Measurements from ENCODE around the gene HSPG2.

HSPG2 gene

DNA sequence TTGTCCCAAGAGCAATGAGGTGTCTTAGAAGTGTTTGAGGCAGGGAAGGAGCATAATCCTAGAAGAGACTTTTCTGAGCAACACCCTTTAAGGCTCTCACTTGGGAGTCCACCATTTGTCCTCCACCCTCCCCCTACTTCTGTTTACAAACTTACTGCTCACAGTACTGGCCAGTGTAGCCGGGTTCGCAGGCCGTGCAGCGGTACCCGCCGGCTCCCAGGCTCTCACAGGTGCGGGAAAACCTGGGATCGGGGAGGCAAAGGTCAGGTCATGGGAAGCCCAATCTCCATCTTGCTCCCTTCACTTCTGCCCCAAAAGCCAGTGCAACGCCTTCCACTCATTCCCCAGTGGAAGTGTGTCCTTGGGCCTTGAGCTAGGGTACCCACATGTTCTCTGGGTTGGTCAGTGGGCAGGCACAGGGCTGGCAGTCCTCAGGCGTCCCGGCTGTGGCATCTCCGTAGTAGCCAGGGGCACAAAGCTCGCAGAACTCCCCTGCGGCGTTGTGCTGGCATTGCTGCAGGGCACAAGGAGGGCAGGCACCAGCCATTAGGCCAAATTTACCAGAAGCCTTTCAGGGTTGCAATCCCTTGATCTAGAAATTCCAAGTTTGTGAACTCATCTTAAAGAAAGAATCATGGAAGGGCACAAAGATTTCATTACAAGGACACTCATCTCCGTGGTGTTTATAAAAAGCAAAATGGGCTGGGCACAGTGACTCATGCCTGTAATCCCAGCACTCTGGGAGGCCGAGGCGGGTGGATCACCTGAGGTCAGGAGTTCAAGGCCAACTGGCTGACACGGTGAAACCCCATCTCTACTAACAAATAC, 75.3 kb downstream of the HSPG2 start:
- no peak for FAIRE-seq

DNA sequence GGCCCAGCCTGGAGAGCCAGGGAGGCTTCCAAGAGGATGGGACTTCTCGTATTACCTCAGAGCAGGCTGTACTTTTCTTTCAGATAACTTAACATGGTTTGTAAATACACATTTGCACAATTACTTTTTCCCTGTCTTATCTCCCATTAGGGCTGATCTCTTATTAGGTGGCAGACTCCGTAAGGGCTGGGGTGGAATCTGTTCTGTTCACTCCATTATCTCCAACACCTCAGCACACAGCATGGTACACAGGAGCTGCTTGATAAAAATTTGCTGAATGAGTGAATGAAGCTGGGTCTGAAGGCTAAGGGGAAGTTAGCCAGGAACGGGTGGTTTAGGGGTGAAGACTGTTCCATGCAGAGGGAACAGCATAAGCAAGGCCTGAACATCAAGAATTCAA, 76.1 kb downstream of the HSPG2 start:
- FAIRE-seq: no peak

DNA sequence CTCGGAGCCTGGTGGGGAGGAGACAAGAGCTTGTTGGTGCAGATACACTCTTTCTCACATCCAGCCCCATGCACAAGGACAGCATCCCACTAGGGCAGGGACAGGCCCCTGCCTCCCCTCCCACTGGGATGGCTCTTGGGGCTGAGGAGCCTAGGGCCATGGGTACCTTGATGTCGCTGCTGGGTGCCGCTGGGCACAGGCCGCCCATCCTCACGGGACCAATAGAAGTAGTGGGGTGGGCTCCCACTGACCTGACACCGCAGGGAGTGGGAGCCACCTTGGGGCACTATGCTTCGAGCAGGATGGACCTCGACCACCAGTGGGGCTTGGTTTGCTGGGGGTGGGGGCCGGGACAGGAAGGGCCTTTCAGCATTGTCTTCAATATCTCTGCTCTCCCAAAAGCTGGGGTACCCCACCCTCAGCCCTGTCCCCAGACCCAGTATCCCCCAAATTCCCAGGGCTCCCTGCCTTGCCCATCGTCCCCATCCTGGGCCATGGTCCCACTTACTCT, 77.4 kb downstream of the HSPG2 start:
- no peak for FAIRE-seq

DNA sequence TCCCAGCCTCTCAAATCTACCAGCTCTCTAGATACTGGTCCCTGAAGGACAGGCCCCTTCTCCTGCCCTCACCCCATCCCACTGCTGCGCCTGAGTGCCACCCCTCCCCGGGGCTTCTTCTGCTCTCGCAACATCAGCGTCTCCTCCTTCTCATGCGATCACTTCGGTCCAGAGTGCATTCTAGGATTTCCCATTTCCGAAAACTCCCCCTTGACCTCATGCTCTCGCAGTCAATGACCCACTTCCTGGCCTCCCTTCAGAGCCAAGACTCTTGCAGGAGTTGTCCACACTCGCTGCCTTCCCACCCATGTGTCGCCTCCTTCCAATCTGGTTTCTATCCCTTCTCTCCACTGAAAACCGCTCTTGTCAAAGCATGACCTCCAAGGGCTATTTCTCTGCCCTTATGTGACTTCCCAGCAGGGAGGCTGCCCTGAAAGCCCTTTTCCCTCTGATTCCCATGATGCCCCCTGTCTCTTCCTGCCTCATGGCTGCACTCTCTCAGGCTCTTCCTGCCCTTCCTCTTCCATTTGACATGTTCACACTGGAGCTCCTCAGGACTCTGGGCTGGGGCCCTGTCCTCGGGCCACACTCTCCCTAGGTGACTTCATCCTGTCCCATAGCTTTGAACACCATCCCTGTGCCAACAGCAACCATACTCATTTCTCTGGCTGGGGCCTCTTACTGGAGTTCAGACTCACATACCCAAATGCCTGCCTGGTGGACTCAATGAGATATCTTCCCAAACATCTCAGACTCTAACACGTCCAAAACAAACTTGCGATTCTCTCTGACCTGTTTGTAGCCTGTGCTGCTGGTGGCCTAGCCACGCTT, 79.1 kb downstream of the HSPG2 start:
- no peak for FAIRE-seq

DNA sequence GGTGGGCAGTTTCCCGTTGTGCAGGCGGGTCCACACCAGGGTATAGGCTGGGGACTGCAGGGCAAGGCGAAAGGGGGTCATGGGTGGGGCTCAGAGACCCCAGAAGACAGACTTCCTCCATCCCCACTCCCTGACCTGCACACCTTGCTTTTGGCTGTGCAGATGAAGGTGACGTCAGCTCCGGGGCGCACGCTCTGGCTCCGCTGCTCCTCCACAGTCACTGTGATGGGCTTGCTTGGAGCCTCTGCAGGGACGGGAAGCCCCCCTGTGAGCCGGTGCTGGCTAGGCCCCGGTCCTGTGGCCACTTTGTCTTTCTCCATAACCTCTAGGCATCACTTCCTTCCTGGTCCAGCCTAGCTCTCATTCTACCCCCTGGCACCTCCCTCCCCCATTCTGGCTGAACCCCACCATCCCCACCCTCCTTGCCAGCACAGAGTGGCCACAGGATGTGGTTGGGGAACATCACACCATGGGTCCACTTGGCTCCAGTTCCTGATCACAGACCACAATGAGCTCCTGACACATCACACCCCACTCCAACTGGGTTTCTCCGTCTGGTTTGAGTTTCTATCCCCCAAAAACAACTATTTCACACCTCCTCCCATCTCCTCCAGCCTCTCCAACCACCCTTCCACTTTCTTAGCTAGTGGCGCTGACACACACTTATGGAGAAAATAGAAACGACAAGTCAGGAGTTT, 79.8 kb downstream of the HSPG2 start:
- FAIRE-seq: no peak

DNA sequence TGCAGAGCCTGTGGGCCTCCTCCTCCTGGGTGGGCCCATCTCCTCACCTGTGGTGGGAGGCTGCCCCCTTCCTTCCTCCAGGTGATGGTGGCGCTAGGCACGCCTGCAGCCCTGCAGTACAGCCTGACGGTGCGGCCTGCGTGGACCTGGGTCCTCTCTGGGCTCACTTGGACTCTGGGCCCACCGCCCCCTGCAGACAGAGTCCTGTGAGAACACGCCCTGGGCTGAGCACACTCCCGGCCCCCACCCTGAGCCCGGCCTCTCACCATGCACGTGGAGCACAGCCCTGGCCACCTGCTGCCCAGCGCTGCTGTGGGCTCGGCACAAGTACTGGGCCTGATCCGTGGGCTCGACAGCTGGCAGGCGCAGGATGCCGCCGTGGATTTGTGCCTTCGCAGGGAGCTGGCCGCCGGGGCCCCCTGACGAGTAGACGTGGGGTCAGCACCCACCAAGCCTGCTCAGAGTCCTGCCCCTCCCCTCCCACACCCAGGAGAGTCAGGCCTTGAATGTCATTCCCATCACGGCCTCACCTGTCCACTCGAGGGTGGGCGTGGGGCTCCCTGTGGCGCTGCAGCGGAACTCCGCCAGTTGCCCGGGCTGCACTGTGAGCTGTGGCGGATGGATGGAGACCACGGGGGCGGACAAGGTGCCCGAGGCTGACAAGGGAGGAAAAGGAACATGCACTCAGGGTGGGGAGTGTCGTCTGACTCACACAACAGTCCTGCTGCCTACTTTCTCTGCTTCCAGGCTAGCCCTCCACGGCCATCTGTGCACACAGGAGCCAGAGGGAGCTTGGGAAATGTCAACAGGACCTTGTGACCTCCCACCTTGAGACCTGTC, 81.6 kb downstream of the HSPG2 start:
- FAIRE-seq: no peak

DNA sequence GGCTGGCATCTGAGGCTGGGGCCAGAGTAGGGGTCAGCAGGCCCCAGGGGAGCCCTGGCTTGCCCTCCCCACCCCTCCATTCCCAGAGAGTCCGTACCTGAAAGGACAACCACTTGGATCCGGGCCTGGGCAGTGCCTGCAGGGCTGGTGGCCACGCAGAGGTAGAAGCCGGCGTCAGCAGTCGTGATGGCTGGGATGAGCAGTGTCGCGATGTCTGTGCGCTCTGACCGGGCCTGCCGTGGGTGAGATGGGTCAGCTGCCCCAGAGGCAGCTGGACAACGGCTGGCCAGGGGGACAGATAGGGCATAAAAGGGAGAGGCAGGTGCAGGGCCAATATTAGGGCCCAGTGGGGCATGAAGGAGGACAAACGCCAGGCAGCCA, 82.4 kb downstream of the HSPG2 start:
- FAIRE-seq: no peak

DNA sequence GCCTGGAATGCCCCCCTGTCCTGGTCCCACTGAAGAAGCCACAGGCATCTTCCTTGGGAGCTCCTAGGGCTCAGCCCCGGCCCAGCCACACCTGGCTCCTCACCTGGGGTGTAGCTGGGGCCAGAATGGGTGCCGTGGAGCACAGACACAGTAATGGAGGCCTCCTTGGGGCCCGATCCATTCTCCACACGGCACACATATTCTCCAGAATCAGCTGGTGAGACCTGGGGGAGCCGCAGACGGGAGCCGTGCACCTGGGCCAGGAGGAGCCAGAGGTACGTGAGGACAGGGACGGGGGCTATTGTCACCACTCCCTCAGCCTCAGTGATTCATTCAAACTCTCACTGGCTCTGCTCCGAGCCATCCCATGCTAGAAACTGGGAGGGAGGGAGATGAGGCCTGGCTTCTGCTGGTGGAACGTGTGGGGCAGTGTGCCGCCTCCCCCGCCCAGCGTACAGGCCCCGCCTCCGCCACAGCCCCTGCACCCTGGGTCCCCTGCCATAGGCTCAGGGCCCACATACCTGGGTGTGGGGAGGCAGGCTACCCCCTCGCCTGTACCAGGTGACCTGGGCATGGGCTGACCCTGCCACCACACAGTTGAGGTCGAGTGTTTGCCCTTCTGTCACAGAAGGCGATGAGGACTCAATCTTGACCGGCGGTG, 82.9 kb downstream of the HSPG2 start:
- no peak for FAIRE-seq

DNA sequence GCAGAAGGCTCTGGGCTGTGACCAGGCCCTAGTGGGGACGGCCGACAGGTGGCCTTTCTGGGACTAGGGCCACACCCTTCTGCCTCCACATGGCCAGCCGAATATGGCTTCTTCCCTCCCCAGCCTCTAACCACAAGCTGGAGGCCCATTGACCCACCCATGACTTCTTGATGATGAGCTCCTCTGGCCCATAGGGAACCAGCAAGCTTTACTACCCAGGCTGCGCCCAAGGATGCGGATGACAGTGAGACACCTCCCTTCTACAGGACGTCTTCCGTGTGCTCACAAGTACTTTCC, 84.0 kb downstream of the HSPG2 start:
- FAIRE-seq: no peak

DNA sequence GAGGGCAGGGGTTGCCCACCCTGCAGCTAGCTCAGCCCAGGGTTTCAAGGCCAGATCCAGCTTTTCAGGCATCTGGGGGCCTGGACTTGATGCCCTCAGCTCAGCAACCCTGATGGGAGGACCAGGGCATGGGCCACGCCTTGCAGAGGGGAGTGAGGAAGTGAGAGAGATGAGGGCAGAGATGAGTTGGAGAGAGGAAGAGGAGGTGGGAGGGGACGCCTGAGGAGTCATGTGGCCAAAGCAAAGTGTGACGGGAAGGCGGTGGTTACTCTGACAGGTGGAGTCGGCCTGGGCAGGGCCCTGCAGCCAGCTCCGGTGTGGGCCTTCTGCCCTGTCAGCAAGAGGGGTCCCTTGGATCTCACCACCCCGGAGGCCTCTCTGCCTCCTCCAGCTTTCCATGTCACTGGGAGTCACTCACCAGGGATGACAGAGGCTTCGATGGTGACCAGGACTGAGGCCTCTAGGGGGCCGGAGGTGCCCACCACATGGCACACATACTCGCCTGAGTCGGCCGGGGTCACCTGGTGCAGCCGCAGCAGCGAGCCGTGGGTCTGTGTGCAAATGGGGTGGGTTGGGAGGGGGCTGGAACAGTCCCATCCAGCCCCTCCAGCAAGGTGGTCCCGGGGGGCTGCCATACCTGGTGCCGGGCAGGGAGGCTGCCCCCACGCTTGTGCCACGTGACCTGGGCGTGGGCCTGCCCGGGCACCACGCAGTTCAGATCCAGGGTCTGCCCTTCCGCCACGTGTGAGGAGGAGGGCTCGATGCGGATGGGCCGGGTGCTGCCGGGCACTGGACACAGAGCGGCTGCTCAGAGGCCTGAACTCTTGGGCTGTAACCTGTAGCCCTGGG, 84.6 kb downstream of the HSPG2 start:
- no peak for FAIRE-seq

DNA sequence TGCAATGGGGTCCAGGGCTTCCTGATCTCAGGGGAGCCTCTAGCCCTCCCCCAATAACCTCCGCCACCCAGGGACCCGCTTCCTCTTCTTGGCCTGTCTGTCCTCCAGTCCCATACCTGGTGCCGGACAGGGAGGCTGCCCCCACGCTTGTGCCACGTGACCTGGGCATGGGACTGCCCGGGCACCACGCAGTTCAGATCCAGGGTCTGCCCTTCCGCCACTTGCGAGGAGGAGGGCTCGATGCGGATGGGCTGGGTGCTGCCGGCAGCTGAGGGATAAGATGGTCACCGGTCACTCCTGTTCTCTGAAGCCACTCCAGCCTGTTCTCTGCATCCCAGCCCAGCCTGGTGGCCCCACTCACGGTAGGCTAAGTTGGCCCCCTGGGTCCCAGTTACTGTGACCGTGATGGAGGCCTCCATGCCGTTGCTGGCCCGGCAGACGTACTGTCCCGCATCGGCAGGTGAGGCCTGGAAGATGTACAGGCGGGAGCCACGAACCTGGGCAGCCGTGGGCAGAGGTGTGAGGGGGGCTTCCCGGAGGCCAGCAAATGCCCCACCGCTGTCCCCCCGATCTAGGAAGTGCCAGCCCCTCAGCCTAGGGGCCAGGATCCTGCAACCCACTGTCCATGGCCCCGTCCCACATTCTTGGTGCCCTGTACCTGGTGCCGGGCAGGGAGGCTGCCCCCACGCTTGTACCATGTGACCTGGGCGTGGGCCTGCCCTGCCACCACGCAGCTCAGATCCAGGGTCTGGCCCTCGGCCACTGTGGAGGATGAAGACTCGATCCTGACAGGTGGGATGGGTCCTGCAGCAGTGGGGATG, 85.5 kb downstream of the HSPG2 start:
- no peak for FAIRE-seq

DNA sequence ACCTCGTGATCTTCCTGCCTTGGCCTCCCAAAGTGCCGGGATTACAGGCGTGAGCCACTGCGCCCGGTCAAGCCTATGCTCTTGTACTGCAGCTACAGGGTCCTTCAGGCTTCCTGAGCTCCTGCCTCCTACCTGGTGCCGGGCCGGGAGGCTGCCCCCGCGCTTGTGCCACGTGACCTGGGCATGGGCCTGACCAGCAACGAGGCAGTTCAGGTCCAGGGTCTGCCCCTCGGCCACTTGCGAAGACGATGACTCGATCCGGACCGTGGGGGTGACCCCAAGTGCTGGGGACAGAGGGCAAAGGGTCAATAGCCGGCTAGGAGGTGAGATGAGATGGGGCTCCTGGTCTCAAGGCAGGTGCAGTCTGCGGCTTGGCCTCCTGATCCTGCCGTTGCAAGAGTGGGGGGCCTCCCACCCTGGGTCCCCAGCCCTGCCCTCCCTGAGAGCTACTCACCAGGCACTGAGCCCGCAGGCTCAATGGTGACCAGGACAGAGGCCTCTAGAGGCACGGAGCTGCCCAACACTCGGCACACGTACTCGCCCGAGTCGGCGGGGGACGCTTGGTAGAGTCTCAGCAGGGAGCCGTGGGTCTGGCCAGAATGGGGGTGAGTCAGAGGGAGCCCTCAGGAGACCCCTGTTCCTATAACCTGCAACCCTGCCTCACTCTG, 87.1 kb downstream of the HSPG2 start:
- FAIRE-seq: no peak

DNA sequence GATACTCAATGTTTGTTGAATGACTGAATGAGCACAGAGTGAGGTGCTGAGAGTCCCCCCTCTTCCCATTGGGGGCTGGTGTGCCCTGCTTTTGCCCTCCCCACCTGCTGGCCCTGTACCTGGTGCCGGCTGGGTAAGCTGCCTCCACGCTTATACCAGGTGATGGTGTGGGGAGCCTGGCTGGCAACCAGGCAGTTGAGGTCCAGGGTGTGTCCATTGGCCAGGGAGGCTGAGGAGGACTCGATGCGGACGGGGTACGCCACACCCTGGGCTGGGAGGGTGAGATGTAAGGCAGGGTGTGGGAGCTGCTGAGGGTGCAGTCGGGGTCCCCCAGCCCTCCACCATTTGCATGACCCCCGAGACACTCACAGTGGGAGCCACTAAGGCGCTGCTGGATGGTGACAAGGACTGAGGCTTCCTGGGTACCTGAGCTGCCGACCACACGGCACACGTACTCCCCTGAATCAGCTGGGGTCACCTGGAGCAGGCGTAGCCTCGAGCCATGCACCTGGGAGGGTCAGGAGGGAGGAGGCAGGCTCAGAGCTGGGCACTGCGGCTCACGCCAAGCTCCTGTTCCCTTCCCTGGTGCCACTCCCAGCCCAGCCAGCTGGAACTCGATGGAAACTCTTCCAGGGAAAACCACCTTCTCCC, 88.5 kb downstream of the HSPG2 start:
- FAIRE-seq: no peak

DNA sequence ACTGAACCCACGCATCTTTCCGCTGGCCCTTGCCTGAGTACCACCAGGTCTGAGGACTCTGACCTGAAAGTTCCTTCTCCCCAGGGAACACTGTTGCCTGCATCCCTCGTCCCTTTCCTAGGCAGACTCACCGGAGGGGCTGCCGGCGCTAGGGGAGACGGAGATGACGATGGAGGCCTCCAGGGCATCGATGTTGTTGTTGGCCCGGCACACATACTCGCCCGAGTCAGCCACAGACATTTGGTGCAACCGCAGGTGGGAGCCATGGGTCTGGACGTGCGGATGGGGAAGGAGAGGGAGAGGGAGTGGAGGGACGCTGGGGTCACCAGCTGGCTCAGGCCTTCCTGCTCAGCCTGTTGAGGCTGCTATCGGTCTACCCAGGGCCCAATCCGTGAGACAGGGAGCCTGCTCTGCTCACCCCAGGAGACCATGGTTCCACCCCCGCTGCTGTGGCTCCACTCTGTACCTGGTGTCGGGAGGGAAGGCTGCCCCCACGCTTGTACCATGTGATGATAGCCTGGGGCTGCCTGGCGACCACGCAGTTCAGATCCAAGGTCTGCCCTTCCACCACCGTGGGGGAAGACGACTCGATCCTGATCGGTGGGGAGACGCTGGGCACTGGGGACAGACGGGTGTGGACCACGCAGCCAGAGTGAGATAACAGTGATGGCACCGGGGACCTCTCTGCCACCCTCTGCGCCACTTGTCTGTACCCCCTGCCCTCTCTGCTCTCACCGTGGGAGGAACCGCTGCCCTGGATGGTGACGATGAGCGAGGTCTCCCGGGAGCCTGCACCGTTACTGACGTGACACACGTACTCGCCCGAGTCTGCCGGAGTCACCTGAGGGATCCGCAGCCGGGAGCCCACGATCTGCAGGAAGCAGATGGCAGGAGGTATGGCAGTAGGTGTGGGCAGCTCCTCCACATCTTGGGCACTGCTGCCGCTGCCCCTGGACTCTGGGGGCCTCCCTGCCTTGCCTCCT, 89.6 kb downstream of the HSPG2 start:
- no peak for FAIRE-seq

DNA sequence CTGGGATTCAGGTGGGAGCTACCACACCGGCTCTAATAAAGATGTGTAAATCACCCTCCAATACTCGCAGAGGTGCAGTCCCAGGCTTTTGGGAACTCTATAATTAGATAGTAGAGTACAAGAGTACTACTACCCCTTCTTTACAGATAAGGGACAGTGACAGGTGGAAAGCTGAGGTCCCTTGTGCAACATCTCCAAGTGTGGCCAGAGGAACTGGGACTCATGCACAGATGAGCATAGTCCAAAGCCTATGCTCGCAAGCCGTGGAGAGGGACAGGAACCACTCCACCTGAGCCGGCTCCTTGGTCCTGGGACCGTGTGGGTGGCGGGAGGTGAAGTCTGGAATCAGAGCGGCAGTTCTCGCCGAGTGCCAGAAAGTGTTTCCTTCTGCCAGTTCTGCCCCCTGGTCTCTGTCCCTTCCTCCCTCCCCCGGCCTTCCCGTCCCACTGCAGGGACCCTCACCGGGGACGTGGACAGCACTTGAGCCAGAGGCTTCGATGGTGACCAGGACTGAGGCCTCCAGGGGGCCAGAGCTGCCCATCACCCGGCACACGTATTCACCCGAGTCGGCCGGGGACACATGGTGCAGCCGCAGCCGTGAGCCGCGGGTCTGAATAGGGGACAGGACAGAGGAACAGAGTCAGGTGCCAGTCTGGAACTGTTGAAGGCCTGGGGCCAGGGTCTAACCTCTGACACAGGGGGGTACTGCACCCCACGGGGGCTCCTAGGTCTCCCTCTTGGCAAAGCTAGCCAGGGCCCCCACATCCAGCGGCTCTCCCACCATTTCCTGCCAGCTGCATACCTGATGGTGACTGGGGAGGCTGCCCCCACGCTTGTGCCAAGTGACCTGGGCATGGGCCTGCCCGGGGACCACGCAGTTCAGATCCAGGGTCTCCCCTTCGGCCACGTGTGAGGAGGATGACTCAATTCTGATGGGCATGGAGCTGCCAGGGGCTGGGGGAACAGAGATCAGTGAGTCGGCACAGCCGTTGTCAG, 91.2 kb downstream of the HSPG2 start:
- no peak for FAIRE-seq

DNA sequence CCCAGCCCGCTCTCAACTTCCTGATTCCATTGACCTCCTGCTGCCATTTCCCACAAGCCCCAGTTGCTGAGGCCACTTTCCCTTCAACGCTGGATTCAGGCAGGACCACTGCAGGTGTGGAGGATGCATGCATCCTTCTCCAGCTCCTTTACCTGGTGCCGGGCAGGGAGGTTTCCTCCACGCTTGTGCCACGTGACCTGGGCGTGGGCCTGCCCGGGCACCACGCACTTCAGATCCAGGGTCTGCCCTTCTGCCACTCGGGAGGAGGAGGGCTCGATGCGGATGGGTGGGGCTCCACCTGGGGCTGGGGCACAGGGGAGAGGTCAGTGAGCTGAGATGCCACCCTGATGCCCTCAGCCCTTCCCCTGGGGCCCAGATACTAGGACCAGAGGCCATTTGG, 93.1 kb downstream of the HSPG2 start:
- no peak for FAIRE-seq

All from endometrium (tissue), 2 donors.